ENCODE data around the gene WASL. TPM values are rescaled to one million over a fixed set of nuclear protein-coding genes. Genes with fewer than 3 reads are reported as not detected.

Gene WASL
- total RNA-seq, 1 experiment from 2014 or later = 33.2 TPM

GRCh38 chr7:123755338-123755737, 6.5 kb upstream of the WASL start:
- Mint-ChIP-seq H3K36me3 (ENCODE audit: insufficient read depth, unreplicated experiment) (no peaks in the 10 kb centered on the region), H3K27me3 (ENCODE audit: unreplicated experiment) (no peaks in the 10 kb centered on the region), H3K4me3 (ENCODE audit: low read depth, unreplicated experiment) (no peak overlapping the region), H3K27ac (ENCODE audit: unreplicated experiment) (peak overlapping the region; percentile 79), H3K9me3 (ENCODE audit: low read depth, unreplicated experiment) (no peaks in the 10 kb centered on the region), H3K4me1 (ENCODE audit: low read depth, unreplicated experiment) (peaks cover 48% of the 10 kb centered on the region)
- DNase-seq = no peak
- TF ChIP-seq, protein P1, sequence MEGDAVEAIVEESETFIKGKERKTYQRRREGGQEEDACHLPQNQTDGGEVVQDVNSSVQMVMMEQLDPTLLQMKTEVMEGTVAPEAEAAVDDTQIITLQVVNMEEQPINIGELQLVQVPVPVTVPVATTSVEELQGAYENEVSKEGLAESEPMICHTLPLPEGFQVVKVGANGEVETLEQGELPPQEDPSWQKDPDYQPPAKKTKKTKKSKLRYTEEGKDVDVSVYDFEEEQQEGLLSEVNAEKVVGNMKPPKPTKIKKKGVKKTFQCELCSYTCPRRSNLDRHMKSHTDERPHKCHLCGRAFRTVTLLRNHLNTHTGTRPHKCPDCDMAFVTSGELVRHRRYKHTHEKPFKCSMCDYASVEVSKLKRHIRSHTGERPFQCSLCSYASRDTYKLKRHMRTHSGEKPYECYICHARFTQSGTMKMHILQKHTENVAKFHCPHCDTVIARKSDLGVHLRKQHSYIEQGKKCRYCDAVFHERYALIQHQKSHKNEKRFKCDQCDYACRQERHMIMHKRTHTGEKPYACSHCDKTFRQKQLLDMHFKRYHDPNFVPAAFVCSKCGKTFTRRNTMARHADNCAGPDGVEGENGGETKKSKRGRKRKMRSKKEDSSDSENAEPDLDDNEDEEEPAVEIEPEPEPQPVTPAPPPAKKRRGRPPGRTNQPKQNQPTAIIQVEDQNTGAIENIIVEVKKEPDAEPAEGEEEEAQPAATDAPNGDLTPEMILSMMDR (IDR thresholded peaks at IDR 0.05; ENCODE audit: unreplicated experiment) = no peak
- CTCF ChIA-PET = interaction anchor here (0.7 kb wide), 1 partner anchor 90 kb away, joined by 3 read pairs; no protein-coding TSS in a partner anchor
- intact Hi-C loops (cut with micrococcal nuclease; ENCODE audit: unreplicated experiment) = no loop called here
- BruUV-seq (replicated peaks) = no TSS peak

DNA sequence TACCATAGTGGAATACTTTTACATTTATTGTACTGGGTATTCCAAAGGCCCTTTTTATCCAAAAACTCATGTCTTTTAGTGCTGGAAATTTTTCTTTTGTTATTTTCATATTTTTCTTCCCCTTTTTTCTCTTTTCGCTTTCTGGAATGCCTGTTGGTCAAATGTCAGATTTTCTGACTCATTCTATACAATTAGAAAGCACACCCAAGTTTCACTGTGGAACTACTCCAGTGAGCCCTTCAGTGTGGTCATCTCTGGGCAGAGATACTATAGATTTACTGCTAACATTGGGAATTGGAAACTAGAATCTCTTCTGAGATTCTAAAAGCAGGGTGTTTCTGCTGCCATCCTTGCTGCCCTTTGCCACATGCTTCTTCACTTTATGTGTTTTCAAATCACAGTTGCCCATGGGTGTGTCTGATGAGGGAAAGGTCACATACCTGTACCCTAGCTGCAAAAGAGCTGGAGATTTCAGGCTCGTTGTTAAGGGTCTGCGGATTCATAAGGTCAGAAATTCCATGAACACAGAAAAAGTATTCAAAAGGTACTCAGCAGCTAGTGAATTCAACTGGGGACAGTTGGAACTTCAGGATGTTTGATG, 5.6 kb upstream of the WASL start:
- intact Hi-C loops (cut with micrococcal nuclease; ENCODE audit: unreplicated experiment) = no loop called here
- CTCF ChIA-PET = no interaction called here
- TF ChIP-seq, protein P1 (IDR thresholded peaks at IDR 0.05; ENCODE audit: unreplicated experiment) = no peak
- Mint-ChIP-seq H3K9me3 (ENCODE audit: low read depth, unreplicated experiment) (no peaks in the 10 kb centered on the region), H3K4me1 (ENCODE audit: low read depth, unreplicated experiment) (peaks cover 48% of the 10 kb centered on the region), H3K27ac (ENCODE audit: unreplicated experiment) (peak overlapping the region; percentile 25), H3K27me3 (ENCODE audit: unreplicated experiment) (no peaks in the 10 kb centered on the region), H3K4me3 (ENCODE audit: low read depth, unreplicated experiment) (no peak overlapping the region), H3K36me3 (ENCODE audit: insufficient read depth, unreplicated experiment) (peaks cover 5% of the 10 kb centered on the region)
- no peak for DNase-seq
- no TSS peak for BruUV-seq (replicated peaks)

DNA sequence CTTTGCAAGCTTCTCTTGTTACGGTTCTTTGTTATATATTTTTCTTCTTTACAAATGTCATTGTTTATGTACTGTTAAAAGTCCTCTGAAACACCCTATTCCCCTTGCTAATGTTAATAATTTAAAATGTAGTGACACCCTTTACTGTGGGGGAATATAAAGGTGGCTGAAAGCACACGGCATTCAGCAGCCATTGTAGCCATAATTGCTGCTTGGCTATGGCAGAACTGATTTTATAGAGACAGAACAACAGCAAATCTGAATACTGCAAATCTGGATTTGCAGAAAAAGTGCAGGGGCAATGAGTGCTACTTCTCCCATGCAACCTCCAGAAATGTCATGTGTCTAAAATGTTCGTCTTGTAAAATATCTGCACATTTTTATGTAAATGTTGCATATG, 3.7 kb upstream of the WASL start:
- no peaks in the 10 kb centered on the region for H3K27me3 Mint-ChIP-seq (ENCODE audit: unreplicated experiment)
- no peak overlapping the region for H3K27ac Mint-ChIP-seq (ENCODE audit: unreplicated experiment)
- intact Hi-C loops (cut with micrococcal nuclease; ENCODE audit: unreplicated experiment) = no loop called here
- TF ChIP-seq, protein P1 (IDR thresholded peaks at IDR 0.05; ENCODE audit: unreplicated experiment) = no peak
- no TSS peak for BruUV-seq (replicated peaks)
- CTCF ChIA-PET = no interaction called here
- no peaks in the 10 kb centered on the region for H3K9me3 Mint-ChIP-seq (ENCODE audit: low read depth, unreplicated experiment)
- H3K4me3 Mint-ChIP-seq (ENCODE audit: low read depth, unreplicated experiment) = no peak overlapping the region
- peaks cover 24% of the 10 kb centered on the region for H3K36me3 Mint-ChIP-seq (ENCODE audit: insufficient read depth, unreplicated experiment)
- no peak for DNase-seq
- H3K4me1 Mint-ChIP-seq (ENCODE audit: low read depth, unreplicated experiment) = peaks cover 43% of the 10 kb centered on the region

DNA sequence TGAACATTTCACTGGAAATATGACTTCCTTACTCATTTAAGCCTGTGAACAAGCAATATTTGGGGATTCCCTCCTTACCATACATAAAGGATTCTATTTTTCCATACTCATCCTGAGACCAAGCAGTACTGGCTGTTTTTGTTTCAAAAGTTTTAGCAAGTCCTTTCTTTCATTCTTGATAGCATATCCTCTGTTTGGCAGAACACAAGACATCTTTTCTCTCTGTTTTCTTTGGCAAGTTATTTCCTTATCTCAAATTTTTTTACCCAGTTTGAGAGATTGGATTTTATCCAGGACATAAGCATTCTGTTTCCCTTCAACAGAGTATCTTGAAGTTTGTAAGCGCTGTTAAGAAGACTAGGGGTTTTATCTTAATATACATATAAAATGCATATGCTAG, 3.0 kb upstream of the WASL start:
- Mint-ChIP-seq H3K4me3 (ENCODE audit: low read depth, unreplicated experiment) (no peak overlapping the region), H3K27ac (ENCODE audit: unreplicated experiment) (no peak overlapping the region), H3K27me3 (ENCODE audit: unreplicated experiment) (no peaks in the 10 kb centered on the region), H3K4me1 (ENCODE audit: low read depth, unreplicated experiment) (peaks cover 36% of the 10 kb centered on the region), H3K9me3 (ENCODE audit: low read depth, unreplicated experiment) (no peaks in the 10 kb centered on the region), H3K36me3 (ENCODE audit: insufficient read depth, unreplicated experiment) (peaks cover 31% of the 10 kb centered on the region)
- DNase-seq = no peak
- TF ChIP-seq, protein P1 (IDR thresholded peaks at IDR 0.05; ENCODE audit: unreplicated experiment) = no peak
- CTCF ChIA-PET = no interaction called here
- BruUV-seq (replicated peaks) = no TSS peak
- intact Hi-C loops (cut with micrococcal nuclease; ENCODE audit: unreplicated experiment) = no loop called here

Measured in Calu3 (cell line).